GM23338 (cell line): ENCODE results near the gene BCL10. TPM values are rescaled to one million over a fixed set of nuclear protein-coding genes. Genes with fewer than 3 reads are reported as not detected.

ENCODE experiments used
- ATAC-seq: fragments of 200-7000 bp; cut with Tn5 transposase; 3 replicates; pipeline ENCODE4 v1.9.1; 2020
- DNase-seq: peaks from one replicate; pipeline ENCODE4 v3.0.0-alpha.2; 2015; ENCODE audit warnings: low spot score
- H2AFZ ChIP-seq: fragments of 200-600 bp; sonication (generic); 2 replicates; pipeline ENCODE4 v1.8.0; 2016; ENCODE audit warnings: antibody characterized with exemption, mild to moderate bottlenecking, moderate library complexity
- H3F3A ChIP-seq: fragments of 200-600 bp; sonication (generic); replicated peaks from 2 replicates; pipeline ENCODE4 v1.8.0; 2017; ENCODE audit warnings: antibody characterized with exemption, mixed run types, low read depth
- H3K27ac ChIP-seq: fragments of 200-600 bp; sonication (generic); 2 replicates; pipeline ENCODE4 v1.6.1; 2016; ENCODE audit warnings: low read depth
- H3K27me3 ChIP-seq: fragments of 200-600 bp; sonication (generic); 2 replicates; pipeline ENCODE4 v1.8.0; 2016; ENCODE audit warnings: mild to moderate bottlenecking, mixed run types, moderate library complexity; ENCODE audit not compliant: insufficient read depth
- H3K36me3 ChIP-seq: fragments of 200-600 bp; sonication (generic); 2 replicates; pipeline ENCODE4 v1.8.0; 2016; ENCODE audit warnings: mild to moderate bottlenecking; ENCODE audit not compliant: insufficient read depth
- H3K4me1 ChIP-seq: fragments of 200-600 bp; sonication (generic); 2 replicates; pipeline ENCODE4 v1.8.0; 2016; ENCODE audit warnings: mild to moderate bottlenecking, moderate library complexity; ENCODE audit not compliant: insufficient read depth
- H3K4me2 ChIP-seq: fragments of 200-600 bp; sonication (generic); 2 replicates; pipeline ENCODE4 v1.7.1; 2017; ENCODE audit warnings: mixed run types
- H3K4me3 ChIP-seq: fragments of 200-600 bp; sonication (generic); 2 replicates; pipeline ENCODE4 v1.6.1; 2016; ENCODE audit warnings: mixed run types
- H3K79me2 ChIP-seq: fragments of 200-600 bp; sonication (generic); replicated peaks from 2 replicates; pipeline ENCODE4 v1.8.0; 2017; ENCODE audit warnings: mild to moderate bottlenecking; ENCODE audit not compliant: insufficient read depth
- H3K9me2 ChIP-seq: fragments of 200-600 bp; sonication (generic); 2 replicates; pipeline ENCODE4 v1.8.0; 2017; ENCODE audit not compliant: insufficient read depth
- H4K20me1 ChIP-seq: fragments of 200-600 bp; sonication (generic); replicated peaks from 2 replicates; pipeline ENCODE4 v1.8.0; 2017; ENCODE audit warnings: mild to moderate bottlenecking; ENCODE audit not compliant: insufficient read depth
- H3K27ac Mint-ChIP-seq: 2 replicates; pipeline ENCODE4 v1.8.0; 2020; ENCODE audit warnings: inconsistent platforms, mild to moderate bottlenecking, moderate library complexity, mixed read lengths
- H3K27me3 Mint-ChIP-seq: 3 replicates; pipeline ENCODE4 v1.8.0; 2022; ENCODE audit warnings: low read depth, mild to moderate bottlenecking, moderate library complexity, mixed read lengths, inconsistent platforms; ENCODE audit not compliant: insufficient read depth, poor library complexity
- H3K36me3 Mint-ChIP-seq: 3 replicates; pipeline ENCODE4 v1.8.0; 2021; ENCODE audit warnings: low read depth, mild to moderate bottlenecking, inconsistent platforms, moderate library complexity, mixed read lengths
- H3K4me1 Mint-ChIP-seq: 3 replicates; pipeline ENCODE4 v1.8.0; 2020; ENCODE audit warnings: mild to moderate bottlenecking, inconsistent platforms, mixed read lengths
- H3K4me3 Mint-ChIP-seq: 3 replicates; pipeline ENCODE4 v1.8.0; 2021; ENCODE audit warnings: moderate library complexity, mild to moderate bottlenecking, inconsistent platforms, mixed read lengths
- H3K9me3 Mint-ChIP-seq: 3 replicates; pipeline ENCODE4 v1.8.0; 2020; ENCODE audit warnings: moderate library complexity, mild to moderate bottlenecking, inconsistent platforms, mixed read lengths
- CREB1 ChIP-seq: fragments of 250-450 bp; sonication (Bioruptor Pico); IDR thresholded peaks from 2 replicates; pipeline ENCODE4 v1.5.0; 2020; ENCODE audit warnings: low read depth, mild to moderate bottlenecking, moderate library complexity
- CTCF ChIP-seq, 2 experiments: fragments of 200-600 bp in 1 of 2; sonication (generic) in 1 of 2; conservative IDR thresholded peaks; 2 replicates each; pipeline versions ENCODE4 v1.5.1 to v1.6.1; 2016 to 2017; ENCODE audit warnings: antibody characterized with exemption in 2 of 2, low read depth in 2 of 2, mild to moderate bottlenecking in 2 of 2, moderate library complexity in 1 of 2
- EZH2phosphoT487 ChIP-seq: fragments of 200-600 bp; sonication (generic); IDR thresholded peaks from one replicate; pipeline ENCODE4 v1.8.1; 2018; ENCODE audit warnings: antibody characterized with exemption; ENCODE audit not compliant: unreplicated experiment
- NANOG ChIP-seq: IDR thresholded peaks from 2 replicates; pipeline ENCODE4 v1.6.1; 2016; ENCODE audit warnings: antibody characterized with exemption, borderline replicate concordance
- POLR2AphosphoS5 ChIP-seq: IDR thresholded peaks from 2 replicates; pipeline ENCODE4 v1.6.1; 2016; ENCODE audit warnings: antibody characterized with exemption, low read depth
- ZNF462 ChIP-seq: fragments of 250-450 bp; sonication (Bioruptor Pico); IDR thresholded peaks from 2 replicates; pipeline ENCODE4 v1.5.0; 2020; ENCODE audit warnings: mild to moderate bottlenecking, moderate library complexity
- polyA plus RNA-seq: library from polyadenylated mRNA; unstranded; fragments of >200 nt; fragmentation: Nextera tagmentation; extraction: Ambion mirVana; gene quantifications from 2 replicates; pipeline ENCODE4 v1.2.1, GENCODE V29; 2016
- total RNA-seq: library from RNA; depleted of rRNA; stranded (reverse); fragments of >200 nt; shearing (Covaris generic); gene quantifications from 2 replicates; pipeline ENCODE4 v1.2.3, GENCODE V29; 2014

The BCL10 gene
- total and polyA plus RNA-seq, 2 experiments from 2014 or later, result 23.1 to 33.7 TPM

- ATAC-seq (peak; percentile 99), DNase-seq (peak; percentile 89)
- no peak overlapping the region for H3K4me3 Mint-ChIP-seq
- Histone ChIP-seq H3K36me3 (no peaks in the 10 kb centered on the region), H3K4me3 (no peak overlapping the region), H3K4me2 (no peak overlapping the region), H3K9me2 (0 out of 2 replicates have a peak, but pooled peaks cover 5% of the 10 kb centered on the region), H3F3A (no peaks in the 10 kb centered on the region), H3K27ac (no peak overlapping the region), H4K20me1 (no peaks in the 10 kb centered on the region), H2AFZ (no peak overlapping the region), H3K79me2 (no peaks in the 10 kb centered on the region), H3K4me1 (peaks cover 13% of the 10 kb centered on the region; the same call in 1 of the 2 replicates), H3K27me3 (no peaks in the 10 kb centered on the region)
- H3K36me3 Mint-ChIP-seq, result no peaks in the 10 kb centered on the region; the same call in 2 of the 3 replicates
- peak overlapping the region; percentile 22; the same call in 1 of the 2 replicates for H3K27ac Mint-ChIP-seq
- peaks cover 35% of the 10 kb centered on the region for H3K4me1 Mint-ChIP-seq
- H3K9me3 Mint-ChIP-seq, result peaks cover 11% of the 10 kb centered on the region
- TF ChIP-seq CREB1 (CRISPR knock-in tag), result no peak
- TF ChIP-seq NANOG, result no peak
- TF ChIP-seq EZH2phosphoT487, result no peak
- TF ChIP-seq ZNF462 (CRISPR knock-in tag), result 0 out of 2 replicates have a peak, but pooled peaks have one; percentile 35
- TF ChIP-seq CTCF (conservative IDR thresholded peaks at IDR 0.05; ENCODE audit: low read depth in 2 of 2), result peak; percentile 53 to 68
- no peak for TF ChIP-seq POLR2AphosphoS5
- peaks cover 11% of the 10 kb centered on the region for H3K27me3 Mint-ChIP-seq
These were observed 6.0 kb upstream of the BCL10 start for GRCh38 chr1:85282424-85282823.
